Left colon (tissue), 2 donors: Measurements from ENCODE around the gene PKNOX1. TPM values are rescaled to one million over a fixed set of nuclear protein-coding genes. Genes with fewer than 3 reads are reported as not detected.
"Not testable (repeated sequence)": the region's sequence is repeated elsewhere in the genome, so short reads cannot be mapped to it uniquely, and the experiment has no call there.

Experiments used
- ATAC-seq: fragments of 200-7000 bp; cut with Tn5 transposase; one replicate; pipeline ENCODE4 v1.9.1; 2020; ENCODE audit warnings: mild to moderate bottlenecking, moderate library complexity
- DNase-seq, 2 donors: peaks; one replicate each; pipeline ENCODE4 v3.0.0-alpha.2; 2020
- intact Hi-C, 2 donors: fragments of 100-400 bp; cut with DNase I in 1 of 2; cut with micrococcal nuclease in 1 of 2; formaldehyde crosslinking; loops; one replicate each; pipeline versions ENCODE4 v1.11.2 to v1.14.0; 2022; cut with DNase I, micrococcal nuclease
- long read RNA-seq: library from polyadenylated mRNA; unstranded; transcript quantifications from one replicate; pipeline ENCODE4 v2.0.0, GENCODE V29; 2021
- total RNA-seq, 2 donors: library from RNA; stranded (reverse); fragmentation: NEBNext Ultra II Directional; extraction: Animal tissue kit (Norgen Biotek cat#: 25700); gene quantifications; one replicate each; pipeline ENCODE4 v1.2.1, GENCODE V29; 2021
- donor health status: DM: no; HTN: no; CAD: no.
- donor health status: DM: yes; HTN: yes; CAD: no.

PKNOX1 gene
- total RNA-seq = 10 to 100 TPM; 12.4 to 15.3 TPM
- long read RNA-seq, full-length matches to known transcripts = 2 of 6 reads
- long read RNA-seq, partial matches to known transcripts = 1 of 6 reads
- long read RNA-seq, other reads (novel, unspliced or antisense) = 3 of 6 reads

GRCh38 chr21:42973991-42974831, at the start of gene PKNOX1:
TSS of gene PKNOX1 (plus strand) at chr21:42974562. CDS start at chr21:43004382, 29,820 bp downstream.
- DNase-seq = peak; percentile 99
- intact Hi-C loops = no loop called here
- peak; percentile 88 for ATAC-seq

DNA sequence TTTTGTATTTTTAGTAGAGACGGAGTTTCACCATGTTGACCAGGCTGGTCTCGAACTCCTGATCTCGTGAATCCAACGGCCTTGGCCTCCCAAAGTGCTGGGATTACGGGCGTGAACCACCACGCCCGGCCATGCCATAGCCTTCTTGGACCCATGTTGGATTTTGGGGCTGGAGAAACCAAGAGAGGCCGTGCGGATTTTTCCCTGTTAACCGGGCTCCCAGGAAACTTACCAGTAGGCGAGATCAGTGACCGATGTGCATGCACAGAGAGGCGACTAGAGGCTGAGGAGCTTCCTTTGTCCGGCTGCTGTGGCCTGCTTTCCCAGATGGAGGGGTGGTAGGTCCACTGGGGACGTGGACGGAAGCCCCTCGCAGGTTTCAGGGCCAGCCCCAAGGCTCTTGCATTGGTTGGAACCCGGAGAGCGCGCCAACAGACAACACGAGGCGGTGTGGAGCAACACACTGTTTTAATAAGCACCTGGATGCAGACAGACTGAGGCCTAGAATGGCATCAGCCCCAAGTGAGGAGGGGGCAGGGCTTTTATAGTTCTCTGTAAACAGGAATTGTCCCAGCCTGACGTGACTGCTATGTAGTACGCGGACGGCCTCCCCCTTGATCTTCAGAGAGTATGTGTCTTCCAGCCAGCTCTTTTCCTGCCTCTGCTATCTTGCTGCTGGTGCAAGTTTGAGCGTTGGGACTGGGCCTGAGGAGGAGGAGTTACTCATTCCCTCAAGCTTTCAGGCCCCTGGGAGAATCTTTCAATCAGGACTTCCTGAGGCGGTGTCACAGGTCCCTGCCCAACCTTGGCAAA, 49.0 kb upstream of the PKNOX1 start, which contains the start of gene ERVH48-1:
ERVH48-1 (minus strand) TSS at position 517 of the 813 bp plus-strand sequence. CDS start 6,624 bp downstream, outside the sequence.
- intact Hi-C loops = no loop called here
- ATAC-seq (no peak), DNase-seq (no peak)

GRCh38 chr21:42927474-42928200, 46.7 kb upstream of the PKNOX1 start:
- DNase-seq, ATAC-seq, intact Hi-C loops: not testable (repeated sequence)

- ATAC-seq = no peak
- intact Hi-C loops = no loop called here
These were observed 44.4 kb upstream of the PKNOX1 start for GRCh38 chr21:42929969-42930368.

DNA sequence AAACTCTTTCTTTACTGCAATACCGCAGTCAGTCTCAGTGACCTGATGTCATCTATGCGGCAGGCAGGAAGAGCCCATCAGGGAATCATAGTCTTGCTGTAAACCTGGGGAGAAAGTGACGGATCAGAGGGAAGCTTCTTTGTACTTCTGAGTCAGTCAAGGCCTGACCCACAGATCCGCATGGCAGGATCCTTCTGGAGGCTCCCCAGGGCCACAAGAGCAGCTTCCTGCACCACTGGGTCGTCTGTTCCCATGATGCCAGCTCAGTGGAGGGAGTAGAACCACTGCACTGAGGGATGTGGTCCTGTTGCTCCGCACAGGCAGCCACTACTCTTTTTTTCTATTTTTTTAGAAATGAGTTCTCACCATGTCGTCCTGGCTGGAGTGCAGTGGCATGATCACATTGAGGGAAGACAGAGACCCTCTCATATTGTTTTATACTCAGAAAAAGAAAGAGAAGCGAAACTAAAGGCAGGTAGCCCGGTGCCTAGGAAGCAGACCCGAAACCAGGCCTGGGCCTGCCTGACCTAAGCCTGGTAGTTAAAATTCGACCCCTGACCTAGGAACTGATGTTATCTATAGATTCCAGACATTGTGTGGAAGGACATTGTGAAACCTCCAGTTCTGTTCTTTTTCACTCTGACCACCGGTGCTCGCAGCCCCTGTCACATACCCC, 42.7 kb upstream of the PKNOX1 start:
- intact Hi-C loops = no loop called here
- DNase-seq = no peak
- ATAC-seq = no peak

More at GRCh38 chr21:42929969-42930368, 44.4 kb upstream of the PKNOX1 start:
- DNase-seq = no peak

- ATAC-seq, DNase-seq, intact Hi-C loops: not testable (repeated sequence)
These were observed 41.8 kb upstream of the PKNOX1 start for GRCh38 chr21:42932378-42933136.

- intact Hi-C loops = not testable (repeated sequence)
These were observed 41.0 kb upstream of the PKNOX1 start for GRCh38 chr21:42933137-42933970.

DNA sequence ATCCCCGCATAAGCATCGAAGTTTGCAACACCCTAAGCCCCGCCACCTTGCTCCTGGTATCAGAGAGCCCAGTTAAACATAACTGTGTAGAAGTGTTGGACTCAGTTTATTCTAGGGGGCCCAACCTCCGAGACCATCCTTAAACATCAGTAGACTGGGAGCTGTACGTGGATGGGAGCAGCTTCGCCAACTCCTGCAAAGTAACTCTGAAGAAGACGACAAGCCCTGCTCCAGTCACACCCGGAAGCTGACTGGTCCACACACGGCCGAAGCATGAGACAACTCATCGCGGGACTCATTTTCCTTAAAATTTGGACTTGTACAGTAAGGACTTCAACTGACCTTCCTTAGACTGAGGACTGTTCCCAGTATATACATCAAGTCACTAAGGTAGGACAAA, 40.4 kb upstream of the PKNOX1 start:
- ATAC-seq, DNase-seq, intact Hi-C loops: not testable (repeated sequence)

More at GRCh38 chr21:42933137-42933970, 41.0 kb upstream of the PKNOX1 start:
- DNase-seq, ATAC-seq: not testable (repeated sequence)

- ATAC-seq, intact Hi-C loops: not testable (repeated sequence)
These were observed 38.0 kb upstream of the PKNOX1 start for GRCh38 chr21:42936360-42936759.

GRCh38 chr21:42937034-42937940, 37.1 kb upstream of the PKNOX1 start:
- DNase-seq, ATAC-seq, intact Hi-C loops: not testable (repeated sequence)

More at GRCh38 chr21:42936360-42936759, 38.0 kb upstream of the PKNOX1 start:
- not testable (repeated sequence) for DNase-seq

GRCh38 chr21:42937960-42938605, 36.3 kb upstream of the PKNOX1 start:
- intact Hi-C loops = no loop called here
- no peak for DNase-seq
- no peak for ATAC-seq

DNA sequence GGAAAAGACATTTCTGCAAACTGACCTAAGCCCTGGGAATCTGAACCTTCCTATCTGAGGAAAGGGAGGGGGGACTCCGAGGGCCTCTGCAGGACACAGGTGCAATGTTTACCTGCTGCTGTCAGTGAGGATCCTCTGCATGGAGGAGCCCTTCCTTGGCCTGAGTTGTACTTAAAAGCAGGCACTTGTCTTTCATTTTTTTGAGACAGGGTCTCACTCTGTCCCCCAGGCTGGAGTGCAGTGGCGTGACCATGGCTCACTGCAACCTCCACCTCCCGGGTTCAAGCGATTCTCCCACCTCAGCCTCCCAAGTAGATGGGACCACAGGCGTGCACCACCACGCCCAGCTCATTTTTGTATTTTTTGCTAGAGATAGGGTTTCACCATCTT, 35.8 kb upstream of the PKNOX1 start:
- ATAC-seq, intact Hi-C loops, DNase-seq: not testable (repeated sequence)

DNA sequence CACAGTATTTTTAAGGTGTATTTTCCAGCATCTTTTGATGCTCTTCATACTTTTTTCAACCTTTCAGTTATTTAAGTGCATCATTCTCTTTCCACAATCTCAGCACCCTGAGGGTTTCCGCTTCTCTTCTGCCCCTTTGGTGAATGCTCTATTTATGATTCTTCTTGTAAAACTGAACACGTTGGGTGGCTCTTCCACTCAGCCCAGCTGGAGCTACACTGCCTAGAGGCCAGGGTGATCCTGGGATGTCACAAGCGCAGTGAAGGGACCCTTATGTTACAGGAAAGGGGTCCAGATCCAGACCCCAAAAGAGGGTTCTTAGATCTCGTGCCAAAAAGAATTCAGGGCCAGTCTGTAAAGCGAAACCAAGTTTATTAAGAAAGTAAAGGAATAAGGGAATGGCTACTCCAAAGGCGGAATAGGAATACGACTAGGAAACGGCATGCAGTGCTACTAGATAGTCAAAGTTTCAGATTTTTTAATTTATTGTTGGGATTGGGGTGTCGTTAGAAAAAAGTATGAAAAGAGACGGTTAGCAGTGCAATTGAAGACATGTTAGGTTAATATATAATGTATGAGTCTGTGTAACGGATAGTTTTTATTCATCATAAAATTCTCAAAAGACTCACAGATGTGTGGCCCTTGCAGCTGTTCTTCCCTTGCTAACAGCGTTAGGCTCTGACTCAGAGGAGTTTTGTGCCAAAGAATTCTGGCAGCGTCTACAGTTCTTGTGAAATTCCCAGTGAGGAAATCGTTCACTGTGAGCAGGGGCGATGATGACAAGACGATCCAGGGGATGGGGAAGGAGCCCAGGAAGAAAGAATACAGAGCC, 34.6 kb upstream of the PKNOX1 start:
- intact Hi-C loops = no loop called here
- ATAC-seq (peak; percentile 52), DNase-seq (peak; percentile 33 to 73)

GRCh38 chr21:42941696-42942085, 32.7 kb upstream of the PKNOX1 start:
- intact Hi-C loops = no loop called here
- ATAC-seq (no peak), DNase-seq (no peak)
